Calu3 (cell line): Measurements from ENCODE around the gene RAD50. TPM values are rescaled to one million over a fixed set of nuclear protein-coding genes. Genes with fewer than 3 reads are reported as not detected.

Source experiments
- BruUV-seq: library from RNA; stranded (reverse); fragments of 400-500 nt; replicated peaks from 2 replicates; lab custom pipeline; 2021; lab: Mats Ljungman, UMichigan
- CTCF ChIA-PET: fragments of 300-600 bp; sonication (Branson Sonifier 250); formaldehyde crosslinking; loops from one replicate; lab custom pipeline; 2022; ENCODE audit warnings: antibody characterized with exemption; lab: Charles Lee
- DNase-seq: peaks from one replicate; pipeline ENCODE4 v3.0.0; 2022
- H3K27ac Mint-ChIP-seq: one replicate; pipeline ENCODE4 v1.8.0; 2022; ENCODE audit warnings: mixed read lengths; ENCODE audit not compliant: unreplicated experiment
- H3K27me3 Mint-ChIP-seq: one replicate; pipeline ENCODE4 v1.8.0; 2022; ENCODE audit warnings: mixed read lengths; ENCODE audit not compliant: unreplicated experiment
- H3K36me3 Mint-ChIP-seq: one replicate; pipeline ENCODE4 v1.8.0; 2022; ENCODE audit warnings: mild to moderate bottlenecking, moderate library complexity, mixed read lengths; ENCODE audit not compliant: insufficient read depth, unreplicated experiment
- H3K4me1 Mint-ChIP-seq: one replicate; pipeline ENCODE4 v1.8.0; 2022; ENCODE audit warnings: mild to moderate bottlenecking, low read depth, mixed read lengths; ENCODE audit not compliant: unreplicated experiment
- H3K4me3 Mint-ChIP-seq: one replicate; pipeline ENCODE4 v1.8.0; 2022; ENCODE audit warnings: mild to moderate bottlenecking, low read depth, moderate library complexity, mixed read lengths; ENCODE audit not compliant: unreplicated experiment
- H3K9me3 Mint-ChIP-seq: one replicate; pipeline ENCODE4 v1.8.0; 2022; ENCODE audit warnings: low read depth, mixed read lengths; ENCODE audit not compliant: unreplicated experiment
- intact Hi-C: fragments of 100-400 bp; cut with micrococcal nuclease; formaldehyde crosslinking; loops from one replicate; pipeline ENCODE4 v1.10.0; 2022; ENCODE audit not compliant: unreplicated experiment
- total RNA-seq: library from RNA; stranded (reverse); gene quantifications from 2 replicates; pipeline ENCODE4 v1.2.3, GENCODE V29; 2022
- TF ChIP-seq, protein P1 (sequence below): fragments of 200-600 bp; IDR thresholded peaks from one replicate; pipeline ENCODE4 v1.8.0; 2022; ENCODE audit warnings: antibody characterized with exemption; ENCODE audit not compliant: unreplicated experiment

The RAD50 gene
- total RNA-seq, 1 experiment from 2014 or later = 35.9 TPM

DNA sequence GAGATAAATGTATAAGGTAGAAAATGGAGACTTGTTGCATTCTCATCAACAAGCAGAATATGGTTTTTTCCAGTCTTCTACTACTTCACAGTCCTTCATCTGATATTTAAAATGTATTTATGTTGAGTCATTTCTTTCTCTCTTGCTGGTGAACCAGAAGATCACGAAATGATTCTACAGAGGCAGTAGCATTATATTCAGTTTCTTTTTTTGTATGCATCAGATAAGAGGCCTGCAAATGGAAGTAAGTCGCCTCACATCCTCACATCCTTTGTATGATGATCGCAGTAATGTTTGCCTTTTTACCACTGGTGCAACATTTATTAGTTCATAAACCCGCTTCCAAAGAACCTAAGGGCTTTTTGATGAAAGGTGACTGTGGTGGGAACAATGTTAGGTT lies 79.1 kb downstream of the RAD50 start:
- TF ChIP-seq, protein P1, sequence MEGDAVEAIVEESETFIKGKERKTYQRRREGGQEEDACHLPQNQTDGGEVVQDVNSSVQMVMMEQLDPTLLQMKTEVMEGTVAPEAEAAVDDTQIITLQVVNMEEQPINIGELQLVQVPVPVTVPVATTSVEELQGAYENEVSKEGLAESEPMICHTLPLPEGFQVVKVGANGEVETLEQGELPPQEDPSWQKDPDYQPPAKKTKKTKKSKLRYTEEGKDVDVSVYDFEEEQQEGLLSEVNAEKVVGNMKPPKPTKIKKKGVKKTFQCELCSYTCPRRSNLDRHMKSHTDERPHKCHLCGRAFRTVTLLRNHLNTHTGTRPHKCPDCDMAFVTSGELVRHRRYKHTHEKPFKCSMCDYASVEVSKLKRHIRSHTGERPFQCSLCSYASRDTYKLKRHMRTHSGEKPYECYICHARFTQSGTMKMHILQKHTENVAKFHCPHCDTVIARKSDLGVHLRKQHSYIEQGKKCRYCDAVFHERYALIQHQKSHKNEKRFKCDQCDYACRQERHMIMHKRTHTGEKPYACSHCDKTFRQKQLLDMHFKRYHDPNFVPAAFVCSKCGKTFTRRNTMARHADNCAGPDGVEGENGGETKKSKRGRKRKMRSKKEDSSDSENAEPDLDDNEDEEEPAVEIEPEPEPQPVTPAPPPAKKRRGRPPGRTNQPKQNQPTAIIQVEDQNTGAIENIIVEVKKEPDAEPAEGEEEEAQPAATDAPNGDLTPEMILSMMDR = no peak
- H3K4me1 Mint-ChIP-seq = no peaks in the 10 kb centered on the region
- CTCF ChIA-PET = no interaction called here
- peaks cover 3% of the 10 kb centered on the region for H3K36me3 Mint-ChIP-seq
- intact Hi-C loops = no loop called here
- no peaks in the 10 kb centered on the region for H3K9me3 Mint-ChIP-seq
- DNase-seq = no peak
- no peaks in the 10 kb centered on the region for H3K27me3 Mint-ChIP-seq
- no TSS peak for BruUV-seq
- H3K27ac Mint-ChIP-seq = no peak overlapping the region
- H3K4me3 Mint-ChIP-seq = no peak overlapping the region

DNA sequence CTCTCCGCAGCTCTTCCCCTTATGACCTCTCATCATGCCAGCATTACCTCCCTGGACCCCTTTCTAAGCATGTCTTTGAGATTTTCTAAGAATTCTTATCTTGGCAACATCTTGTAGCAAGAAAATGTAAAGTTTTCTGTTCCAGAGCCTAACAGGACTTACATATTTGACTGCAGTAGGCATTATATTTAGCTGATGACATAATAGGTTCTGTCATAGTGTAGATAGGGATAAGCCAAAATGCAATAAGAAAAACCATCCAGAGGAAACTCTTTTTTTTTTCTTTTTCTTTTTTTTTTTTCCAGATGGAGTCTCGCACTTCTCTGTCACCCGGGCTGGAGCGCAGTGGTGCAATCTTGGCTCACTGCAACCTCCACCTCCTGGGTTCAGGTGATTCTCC lies 80.5 kb downstream of the RAD50 start:
- H3K36me3 Mint-ChIP-seq = no peaks in the 10 kb centered on the region
- DNase-seq = no peak
- TF ChIP-seq, protein P1 = no peak
- no peaks in the 10 kb centered on the region for H3K27me3 Mint-ChIP-seq
- H3K27ac Mint-ChIP-seq = no peak overlapping the region
- CTCF ChIA-PET = interaction anchor here (0.6 to 1.6 kb wide), 3 partner anchors 15 to 62 kb away, joined by 3 read pairs; no protein-coding TSS in a partner anchor
- H3K9me3 Mint-ChIP-seq = no peaks in the 10 kb centered on the region
- no peaks in the 10 kb centered on the region for H3K4me1 Mint-ChIP-seq
- no TSS peak for BruUV-seq
- no peak overlapping the region for H3K4me3 Mint-ChIP-seq
- intact Hi-C loops = no loop called here

DNA sequence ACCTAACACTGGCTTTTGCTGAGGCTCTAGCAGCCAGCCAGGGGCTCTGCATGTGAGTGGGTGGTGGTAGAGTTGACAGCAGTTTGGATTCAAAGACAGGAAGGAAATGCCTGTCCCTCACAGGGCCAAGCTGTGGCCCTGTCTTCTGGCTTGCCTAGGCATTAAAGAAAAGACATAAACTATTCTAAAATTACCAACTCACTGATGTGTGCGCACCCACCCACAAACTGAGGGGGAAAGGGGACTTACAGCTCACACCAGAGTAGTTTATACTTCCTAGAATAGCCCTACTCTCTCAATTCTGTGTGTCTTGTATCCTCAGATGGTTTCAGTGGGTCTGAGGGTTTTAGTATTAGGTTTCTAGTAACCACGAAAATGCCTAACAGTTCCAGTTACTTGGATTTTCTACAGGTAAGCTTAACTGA lies 82.9 kb downstream of the RAD50 start:
- Mint-ChIP-seq H3K27me3 (no peaks in the 10 kb centered on the region), H3K36me3 (peaks cover 12% of the 10 kb centered on the region), H3K4me1 (no peaks in the 10 kb centered on the region), H3K9me3 (no peaks in the 10 kb centered on the region), H3K4me3 (no peak overlapping the region), H3K27ac (no peak overlapping the region)
- CTCF ChIA-PET = no interaction called here
- no TSS peak for BruUV-seq
- intact Hi-C loops = no loop called here
- TF ChIP-seq, protein P1 = no peak
- no peak for DNase-seq

DNA sequence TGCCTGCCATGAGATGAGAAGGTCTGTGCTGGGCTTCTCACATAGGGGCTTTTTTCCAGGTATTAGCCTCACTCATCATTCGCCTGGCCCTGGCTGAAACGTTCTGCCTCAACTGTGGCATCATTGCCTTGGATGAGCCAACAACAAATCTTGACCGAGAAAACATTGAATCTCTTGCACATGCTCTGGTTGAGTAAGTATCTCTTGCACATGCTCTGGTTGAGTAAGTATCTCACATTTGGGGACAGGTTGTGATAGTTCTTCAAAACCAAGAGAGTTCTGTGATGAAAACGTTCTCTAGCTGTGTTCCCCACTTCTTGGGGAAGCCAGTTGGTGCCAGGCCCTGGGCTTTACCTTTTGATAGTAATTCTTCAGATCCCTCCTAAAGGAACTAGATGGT lies 83.8 kb downstream of the RAD50 start:
- intact Hi-C loops = no loop called here
- CTCF ChIA-PET = no interaction called here
- Mint-ChIP-seq H3K4me1 (no peaks in the 10 kb centered on the region), H3K36me3 (peaks cover 12% of the 10 kb centered on the region), H3K27me3 (no peaks in the 10 kb centered on the region), H3K27ac (no peak overlapping the region), H3K4me3 (no peak overlapping the region), H3K9me3 (no peaks in the 10 kb centered on the region)
- TF ChIP-seq, protein P1 = no peak
- DNase-seq = no peak
- no TSS peak for BruUV-seq
